ENCODE results near the gene LRRC4.

The LRRC4 gene

DNA sequence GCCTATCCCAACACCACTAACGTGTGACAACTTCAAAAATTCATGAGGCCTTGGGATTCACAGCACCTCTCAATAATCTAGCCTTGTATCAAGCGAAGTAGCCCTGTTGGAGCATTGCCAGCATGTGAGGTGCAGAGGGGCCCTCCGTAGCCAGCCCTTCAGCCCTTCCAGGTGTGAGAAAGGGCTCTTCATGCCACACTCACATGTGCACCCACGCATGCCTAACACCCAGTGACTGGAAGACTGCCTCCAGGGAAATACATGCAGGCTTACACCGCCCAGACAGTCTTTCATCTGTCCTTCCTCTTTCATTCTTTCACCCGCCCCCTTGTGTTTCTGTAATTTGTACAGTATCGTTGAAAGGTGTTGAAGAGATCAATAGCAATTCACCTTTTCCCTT is 26.1 kb downstream of the LRRC4 start:
- no peak for DNase-seq

DNA sequence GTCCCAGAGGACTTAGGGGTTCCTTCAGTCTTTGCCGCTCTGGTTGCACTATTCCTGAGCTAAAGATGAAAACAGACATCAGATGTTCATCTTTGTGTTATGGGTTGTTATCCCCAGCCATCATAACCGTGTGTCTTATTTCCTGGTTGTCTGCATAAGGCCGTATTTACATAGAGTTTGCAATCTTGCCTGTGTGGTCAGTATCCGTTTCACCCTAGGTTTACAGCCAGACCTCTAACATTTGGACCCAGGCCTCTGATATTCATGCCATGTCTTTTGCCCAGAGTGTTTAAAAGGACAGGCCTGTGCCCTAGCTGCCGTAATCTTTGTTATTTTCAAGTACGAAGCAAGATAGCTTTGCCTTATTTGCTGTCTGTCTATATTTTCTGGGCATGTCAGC is 26.6 kb downstream of the LRRC4 start:
- DNase-seq = no peak

DNA sequence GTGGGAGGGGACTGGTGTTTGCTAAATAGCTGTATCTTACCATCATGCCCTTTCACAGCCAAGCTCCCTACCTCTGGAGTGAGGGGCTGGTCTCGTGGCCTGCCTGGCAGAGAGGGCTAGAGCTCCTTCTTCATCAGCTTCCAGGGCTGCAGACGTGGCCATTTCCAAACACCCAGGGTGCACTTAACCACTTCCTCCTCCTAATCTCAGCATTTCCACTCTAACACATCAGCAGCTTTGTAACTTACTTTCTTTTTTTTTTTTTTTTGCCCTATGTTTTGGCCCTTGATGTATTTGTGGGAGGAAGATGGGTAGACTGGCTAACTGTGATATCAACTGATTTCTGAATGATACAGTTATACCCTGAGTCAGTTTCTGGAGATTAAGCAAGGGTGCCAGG is 27.4 kb downstream of the LRRC4 start:
- DNase-seq = no peak

DNA sequence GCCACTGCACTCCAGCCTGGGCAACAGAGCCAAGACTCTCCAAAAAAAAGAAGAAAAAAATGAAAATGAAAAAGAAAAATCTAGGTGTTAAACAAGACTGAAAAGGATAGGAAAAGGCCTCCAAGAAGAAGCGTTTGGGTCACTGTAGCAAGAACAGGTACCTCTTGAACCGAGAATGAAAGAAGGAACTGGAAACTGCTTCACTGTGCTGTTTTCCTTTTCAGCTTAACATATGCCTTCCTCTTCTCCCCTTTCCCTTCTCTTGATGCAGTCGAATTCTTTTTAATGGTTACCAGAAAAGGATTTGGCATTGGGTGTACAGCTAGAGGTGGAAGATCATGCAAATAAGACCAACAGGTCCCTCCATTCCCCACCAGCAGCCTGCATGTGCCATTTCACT is 28.1 kb downstream of the LRRC4 start:
- no peak for DNase-seq

DNA sequence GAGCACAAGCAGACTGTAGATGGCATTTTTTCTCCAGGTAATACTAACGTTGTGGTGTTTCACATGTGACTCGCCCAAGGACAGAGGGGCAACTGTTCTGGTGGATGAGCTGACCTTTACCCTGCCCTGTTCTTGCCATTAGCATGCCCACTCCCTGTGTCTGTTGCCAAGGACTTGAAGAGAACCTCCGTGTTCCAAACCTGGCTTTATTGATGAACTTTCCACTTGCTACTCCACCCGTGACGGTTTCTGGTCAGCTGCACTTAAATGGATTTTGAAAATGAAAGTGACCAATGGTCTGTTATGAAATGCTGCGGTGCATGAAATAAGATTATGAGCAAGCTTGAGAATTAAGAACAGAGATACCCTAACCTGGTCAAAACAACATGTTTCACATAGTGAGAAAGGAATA is 30.4 kb downstream of the LRRC4 start:
- no peak for DNase-seq

DNA sequence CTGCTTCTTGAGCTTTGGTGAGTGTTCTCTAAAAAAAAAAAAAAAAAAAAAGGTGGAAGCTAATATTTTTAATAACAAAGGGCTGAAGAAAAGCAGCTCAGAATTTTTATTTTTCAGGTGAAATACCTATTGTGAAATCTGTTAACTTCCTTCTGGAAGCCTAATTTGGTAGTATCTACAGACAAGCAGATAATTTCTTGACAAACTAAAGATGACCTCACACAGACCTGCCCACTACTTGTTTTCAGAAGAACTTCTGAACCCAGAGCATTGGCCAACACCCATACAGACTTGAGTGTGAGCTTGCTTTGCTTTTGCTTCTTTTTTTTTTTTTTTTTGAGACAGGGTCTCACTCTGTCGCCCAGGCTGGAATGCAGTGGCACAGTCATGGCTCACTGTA is 31.2 kb downstream of the LRRC4 start:
- no peak for DNase-seq

DNA sequence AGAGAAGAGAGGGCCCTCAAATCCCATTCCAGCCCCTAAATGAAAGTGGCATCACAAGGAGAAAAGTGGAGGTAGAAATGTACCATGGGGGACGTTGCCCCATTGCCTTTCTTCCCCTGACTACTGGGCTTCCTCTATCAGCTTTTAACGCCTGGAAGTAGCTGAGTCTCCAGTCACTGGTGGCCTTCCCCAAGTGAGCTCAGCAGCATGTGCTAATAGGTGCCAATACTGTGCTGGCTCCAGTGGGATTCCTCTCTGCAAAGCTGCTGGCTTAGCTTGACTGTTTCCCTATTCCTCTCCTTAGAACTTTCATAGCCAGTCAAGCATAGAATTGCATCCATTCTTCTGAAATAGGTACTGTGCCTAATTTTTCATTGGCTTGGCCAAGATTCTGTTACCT is 32.6 kb downstream of the LRRC4 start:
- DNase-seq = no peak

DNA sequence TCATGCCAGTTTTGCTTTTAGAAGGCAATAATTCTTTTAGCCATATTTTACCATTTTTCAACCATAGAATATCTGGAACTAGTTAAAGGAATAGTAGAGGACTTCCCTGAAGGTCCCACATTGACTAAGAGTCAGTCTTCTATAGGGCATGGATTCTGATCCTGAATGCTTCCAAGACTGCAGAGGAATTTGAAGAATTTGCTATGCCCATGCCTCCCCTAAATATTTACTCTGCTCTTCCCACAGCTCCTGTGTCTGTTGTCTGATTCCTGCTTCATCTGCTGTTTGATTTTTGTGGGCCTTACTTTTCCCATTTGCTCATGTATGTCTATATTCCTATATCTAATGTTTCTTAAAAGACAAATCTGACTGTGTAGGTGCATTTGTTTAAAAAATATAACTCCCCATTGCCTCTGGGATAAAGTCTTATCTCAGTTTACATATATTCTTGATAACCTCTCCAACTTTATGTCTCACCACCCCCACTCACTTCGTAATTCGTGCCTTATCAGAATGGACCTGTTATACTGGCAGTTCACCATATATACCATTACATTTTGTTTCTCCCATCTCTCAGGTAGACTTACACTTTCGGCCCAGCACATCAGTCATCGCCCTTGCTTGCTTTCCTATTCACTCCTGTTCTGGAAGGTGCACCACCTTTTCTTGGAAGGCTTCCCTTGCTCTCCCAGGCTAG is 33.9 kb downstream of the LRRC4 start:
- DNase-seq = no peak

DNA sequence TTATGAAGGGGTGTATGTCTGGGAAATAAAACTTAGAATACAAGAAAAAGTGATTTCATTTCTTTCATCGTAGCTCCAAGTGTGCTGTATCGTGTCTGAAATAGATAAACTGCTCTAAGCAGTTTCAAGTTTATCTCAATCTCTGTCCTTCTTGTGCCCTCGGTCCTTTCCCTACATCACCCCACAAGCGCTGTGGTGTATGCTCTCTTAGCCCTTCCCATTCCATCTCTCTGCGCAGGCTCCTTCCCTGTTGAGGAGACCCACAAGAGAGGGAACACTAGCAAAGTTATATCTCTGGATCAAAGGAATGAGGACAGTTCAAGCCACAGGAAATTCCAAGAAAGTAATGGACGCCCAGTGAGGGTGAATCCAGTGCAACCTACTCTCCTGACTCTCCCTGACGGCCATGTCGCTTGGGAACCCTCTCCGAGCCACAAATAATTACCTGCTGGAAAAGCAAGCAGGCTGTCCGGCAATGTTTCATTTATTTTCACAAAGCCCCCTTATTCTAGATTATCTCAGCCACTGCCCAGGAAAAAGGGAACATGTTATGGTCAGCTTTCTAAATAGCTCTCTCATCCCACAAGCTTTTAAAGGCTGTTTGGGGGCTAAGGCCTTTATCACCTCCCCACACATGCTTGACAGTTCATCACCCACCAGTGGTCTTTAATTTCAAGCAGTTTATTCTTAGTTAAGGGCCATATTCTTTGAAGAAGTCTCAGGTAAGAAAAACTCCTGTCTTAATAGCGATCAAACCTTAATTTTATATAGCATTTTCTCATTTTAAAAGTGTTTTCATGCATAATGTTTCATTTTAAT is 34.8 kb downstream of the LRRC4 start:
- no peak for DNase-seq

DNA sequence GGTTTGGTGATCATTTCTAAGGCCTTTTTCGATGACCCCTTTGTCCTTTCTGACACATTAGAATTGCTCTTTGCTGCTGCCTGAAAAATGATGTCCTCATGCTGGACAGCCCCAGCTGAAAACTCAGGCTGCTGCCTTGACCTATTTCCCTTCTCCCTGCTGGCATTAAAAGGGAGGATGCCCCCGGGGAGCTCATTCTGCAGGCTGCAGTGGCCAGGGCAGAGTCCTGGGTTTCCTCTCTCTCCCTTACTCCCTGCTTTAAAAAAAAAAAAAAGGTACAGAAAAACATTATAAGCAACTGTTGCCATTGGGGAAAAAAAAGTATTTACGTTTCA is 35.4 kb downstream of the LRRC4 start:
- DNase-seq = no peak

DNA sequence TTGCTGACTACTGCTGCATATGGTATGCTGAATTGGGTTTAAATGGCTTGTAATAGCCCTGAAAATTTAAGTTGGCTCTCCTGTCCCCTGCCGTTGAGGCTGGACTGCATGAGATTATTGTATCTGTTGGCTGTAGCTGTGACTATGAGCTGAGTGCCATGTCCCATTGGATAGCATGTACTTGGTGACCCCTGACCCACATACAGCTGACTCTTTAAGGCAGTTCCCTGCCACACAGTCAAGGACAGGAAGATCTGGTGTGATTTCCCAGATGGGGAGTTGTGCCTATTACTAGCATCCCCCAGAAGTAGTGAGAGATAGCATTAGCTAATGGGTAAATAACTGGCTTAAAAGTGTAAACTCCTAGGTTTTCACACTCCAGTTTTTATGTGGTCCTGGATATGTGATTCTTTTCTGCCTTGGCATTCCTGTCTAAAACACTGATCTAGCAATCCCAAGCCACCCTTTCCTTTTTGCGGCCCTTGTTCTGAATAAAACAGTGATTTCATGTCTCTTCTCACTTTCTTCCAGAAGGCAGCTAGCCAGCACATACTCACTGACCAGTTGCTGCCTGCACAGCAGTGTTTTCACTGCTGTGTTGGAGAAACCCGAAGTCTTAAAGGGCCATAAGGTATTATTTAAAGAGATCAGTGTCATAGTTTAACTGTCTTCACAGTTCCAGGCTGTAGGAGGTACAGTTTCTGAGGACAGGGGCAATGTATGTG is 35.9 kb downstream of the LRRC4 start:
- DNase-seq = no peak

DNA sequence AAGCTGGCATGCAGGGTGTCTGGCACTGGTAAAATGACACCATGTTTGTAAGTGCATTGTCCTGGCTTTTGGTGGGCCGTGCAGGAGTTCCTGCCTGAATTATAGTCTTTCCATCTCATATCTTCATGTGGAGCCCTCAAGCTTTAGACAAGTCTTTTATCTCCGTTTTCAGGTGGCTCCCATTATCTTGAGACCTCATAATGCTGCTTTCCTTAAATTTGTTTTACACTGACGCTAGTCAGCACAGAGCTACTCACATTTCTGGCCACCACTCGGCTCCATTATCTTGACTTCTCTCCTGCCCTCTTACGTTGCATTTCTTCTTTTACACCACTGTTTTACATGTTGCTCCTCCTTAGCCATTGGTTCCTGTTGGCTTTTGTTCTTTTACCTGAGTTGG is 37.2 kb downstream of the LRRC4 start:
- no peak for DNase-seq

DNA sequence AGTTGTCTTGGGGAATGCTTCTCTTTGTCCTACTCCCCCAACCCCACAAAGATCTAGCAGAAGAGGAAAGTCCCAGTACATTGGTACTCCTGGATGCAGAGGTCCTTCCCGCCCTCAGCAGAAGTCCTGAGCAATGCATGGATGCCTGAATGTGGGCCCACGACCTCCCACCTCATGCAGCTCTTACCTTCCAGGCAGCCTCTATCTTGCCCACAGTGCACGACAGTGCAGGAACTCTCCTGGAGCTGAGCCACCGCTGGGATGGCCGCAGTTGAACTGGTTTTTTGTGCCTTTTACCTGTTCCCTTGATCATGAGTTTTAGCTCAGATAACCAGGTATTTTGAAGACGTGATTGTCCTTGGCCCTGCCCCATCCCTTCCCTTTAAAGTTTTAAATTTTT is 37.9 kb downstream of the LRRC4 start:
- DNase-seq = no peak

DNA sequence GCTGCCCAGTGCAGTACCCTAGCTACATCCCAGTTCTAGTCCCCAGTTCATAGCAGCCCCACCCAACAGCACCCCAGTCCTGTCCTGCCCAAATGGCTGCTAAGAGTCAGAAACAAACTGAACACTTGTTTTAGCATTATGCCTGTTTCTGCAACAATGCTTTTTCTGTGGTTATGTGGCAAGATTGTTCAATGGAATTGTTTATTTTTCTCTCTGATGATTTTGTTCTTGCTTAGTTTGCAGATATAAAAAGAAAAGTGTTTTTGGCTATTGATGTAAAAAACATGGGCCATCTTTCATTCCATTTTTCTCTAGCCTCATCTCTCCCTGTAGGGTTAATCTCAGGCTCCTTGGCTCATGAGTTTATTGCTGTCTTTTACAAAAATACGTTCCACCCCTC is 42.5 kb downstream of the LRRC4 start:
- no peak for DNase-seq

DNA sequence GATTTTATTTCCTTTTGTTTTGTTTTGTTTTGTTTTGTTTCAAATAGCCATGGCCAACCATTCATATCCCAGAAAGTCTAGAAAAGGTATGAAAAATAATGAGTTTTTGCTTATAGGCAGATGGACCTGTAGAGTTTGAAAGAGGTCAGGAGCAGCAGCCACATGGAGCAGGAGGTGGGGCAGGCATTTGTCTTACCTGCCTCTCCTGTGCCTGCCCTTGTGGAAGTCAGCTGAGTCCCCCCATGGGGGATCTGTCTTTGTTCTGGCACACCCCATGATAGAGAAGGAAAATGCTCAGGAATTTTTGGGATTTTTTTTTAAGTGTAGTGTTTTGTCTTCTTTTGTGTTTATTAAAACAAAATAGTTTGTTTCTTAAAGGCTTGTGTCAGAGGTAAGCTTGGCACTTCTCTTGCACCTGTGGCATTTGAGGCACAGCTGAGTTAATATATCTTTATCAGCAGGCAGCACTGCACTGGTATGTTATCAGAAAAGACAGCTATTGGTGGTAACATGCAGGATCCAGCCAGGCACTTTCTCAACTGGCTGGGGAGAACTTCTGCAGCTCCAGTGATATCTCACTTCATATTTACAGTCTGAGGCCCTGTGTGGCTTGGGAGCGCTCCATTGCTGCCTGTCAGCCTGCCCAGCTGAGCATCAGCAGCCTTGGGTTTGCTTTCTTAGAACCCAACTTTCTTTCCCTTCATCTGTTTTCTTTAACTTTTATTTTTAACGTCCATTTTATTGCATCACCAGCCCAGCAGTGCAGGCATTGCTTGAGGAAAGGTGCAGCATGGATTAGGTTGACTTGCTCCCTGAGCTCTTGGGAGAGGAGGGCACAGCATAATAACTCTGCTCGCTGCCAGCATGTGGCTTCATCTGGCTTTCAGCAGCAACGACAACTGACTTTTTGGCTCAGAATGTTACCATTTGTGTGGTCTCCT is 44.4 kb downstream of the LRRC4 start:
- DNase-seq = no peak

DNA sequence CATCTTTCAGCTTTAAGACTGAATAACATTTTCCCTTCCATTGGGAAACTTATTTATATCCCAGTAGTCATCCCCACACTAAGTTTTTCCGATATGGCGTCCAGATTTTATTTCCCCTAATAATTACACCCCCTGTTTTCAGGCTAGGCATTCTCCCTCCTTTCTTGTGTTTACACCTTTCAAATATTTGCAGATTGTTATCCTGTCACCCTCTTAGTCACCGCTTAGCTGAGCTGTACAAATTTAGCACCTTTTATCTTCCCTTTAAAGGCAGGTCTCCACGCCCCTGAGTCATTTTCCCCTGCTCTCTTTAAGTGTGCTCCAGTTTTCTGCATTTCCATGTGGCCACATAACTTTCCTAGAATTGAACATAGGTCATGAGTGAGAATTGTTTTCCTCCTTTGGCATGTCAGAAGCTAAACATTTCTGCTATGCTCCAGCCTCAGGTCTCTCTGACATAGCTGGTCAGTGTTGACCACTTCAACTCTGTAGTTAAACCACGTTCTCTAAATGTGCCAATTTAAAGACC is 47.4 kb downstream of the LRRC4 start:
- no peak for DNase-seq

DNA sequence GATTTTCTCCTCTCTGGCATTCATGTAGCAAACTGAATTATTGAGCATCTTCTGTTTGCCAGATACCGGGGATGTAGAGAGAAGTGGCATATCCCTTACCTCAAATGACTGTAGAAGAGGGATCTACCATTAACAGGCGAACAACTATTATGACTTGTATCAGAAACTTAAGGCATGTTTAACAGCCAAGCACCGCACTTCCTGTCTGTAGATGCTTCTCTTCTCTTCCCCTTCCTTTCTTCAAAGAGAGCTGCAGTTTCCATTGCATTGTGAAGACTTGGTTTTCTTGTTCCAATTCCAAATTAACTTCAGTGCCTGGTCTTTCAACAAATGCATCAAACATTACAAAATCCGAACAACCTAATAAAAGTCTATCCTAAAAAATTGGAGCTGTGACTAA is 49.3 kb downstream of the LRRC4 start:
- DNase-seq = no peak

DNA sequence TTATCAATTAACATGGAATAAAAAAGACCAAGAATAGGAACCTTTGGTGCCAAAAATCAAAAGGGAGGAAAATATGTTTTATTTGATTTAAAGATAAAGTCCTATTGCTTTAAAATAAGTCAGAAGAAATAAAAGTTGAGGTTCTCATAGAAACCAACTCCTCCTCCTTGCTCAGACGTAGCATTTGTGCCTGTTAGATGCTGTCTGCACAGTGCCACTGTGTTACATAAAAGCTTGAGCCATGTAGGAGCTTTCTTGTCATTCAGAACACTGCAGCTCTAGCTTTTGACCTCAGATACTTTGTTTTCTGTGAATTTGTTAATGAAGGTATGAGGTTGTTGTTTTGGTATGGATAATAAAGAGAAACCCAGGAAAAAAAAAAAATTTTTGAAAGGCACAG is 50.3 kb downstream of the LRRC4 start:
- no peak for DNase-seq

DNA sequence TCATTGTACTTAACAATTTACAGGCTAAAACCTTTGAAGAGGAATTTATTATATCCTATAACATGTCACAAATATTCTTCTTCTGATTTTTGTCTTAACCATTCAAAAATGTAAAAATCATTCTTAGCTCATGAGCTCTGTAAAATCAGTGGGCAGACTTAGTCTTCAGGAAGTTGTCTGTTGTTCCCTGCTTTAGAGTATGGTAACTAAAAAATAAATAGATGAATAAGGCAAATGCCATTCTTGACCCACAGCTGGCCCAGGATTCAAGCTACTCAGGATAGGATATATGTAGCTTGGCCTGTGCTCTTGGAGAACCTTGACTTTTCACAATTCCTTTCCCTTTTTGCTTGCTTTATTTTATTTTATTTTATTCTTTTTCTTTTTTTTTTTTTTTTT is 51.5 kb downstream of the LRRC4 start:
- no peak for DNase-seq

DNA sequence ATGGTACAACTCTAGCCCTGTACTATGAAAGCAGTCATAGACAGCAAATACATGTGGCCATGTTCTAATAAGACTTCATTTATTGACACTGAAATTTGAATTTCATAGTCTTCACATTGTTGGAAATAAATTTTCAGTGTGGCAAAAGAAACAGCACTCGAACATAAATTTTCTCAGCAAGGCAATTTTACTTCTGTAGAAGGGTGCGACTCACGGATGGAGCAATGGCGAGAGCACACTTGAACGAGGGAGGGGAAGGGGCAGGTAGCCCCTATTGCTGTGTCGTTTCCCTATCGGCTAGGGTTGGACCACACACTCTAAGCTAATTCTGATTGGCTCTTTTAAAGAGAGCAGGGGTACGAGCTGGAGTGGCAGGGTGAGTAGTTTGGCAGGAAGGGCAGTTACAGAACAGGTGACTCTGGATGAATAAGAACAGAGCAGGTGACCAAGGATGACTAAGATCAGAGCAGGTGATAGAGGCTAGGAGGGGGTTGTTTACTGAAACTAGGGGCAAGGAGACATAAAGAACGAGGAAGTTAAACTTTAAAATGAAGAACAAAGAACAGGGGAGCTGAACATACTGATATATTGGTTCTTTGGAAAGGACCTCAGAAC is 52.0 kb downstream of the LRRC4 start:
- DNase-seq = no peak

DNA sequence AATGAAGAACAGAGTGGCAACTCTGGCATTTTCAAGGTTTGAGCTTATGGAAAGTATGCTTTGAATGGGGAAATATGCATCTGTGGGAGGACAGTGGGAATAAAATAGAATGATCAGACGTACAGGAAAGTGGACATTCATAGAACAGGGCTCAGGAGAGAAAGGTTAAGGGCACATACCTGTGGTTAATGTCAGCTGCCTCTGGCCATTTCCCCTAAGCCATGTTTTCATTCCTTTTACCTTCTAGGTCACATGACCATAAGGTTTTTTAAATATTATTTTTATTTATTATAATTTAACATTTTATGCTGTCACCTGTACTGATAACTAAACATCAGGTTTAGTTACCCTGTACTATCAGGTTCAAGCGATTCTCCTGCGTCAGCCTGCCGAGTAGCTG is 52.8 kb downstream of the LRRC4 start:
- DNase-seq = no peak
